ENCODE results near the gene MTA1.

Gene MTA1

GRCh38 chr14:105478398-105479251 lies 59.0 kb downstream of the MTA1 start:
- no peak for DNase-seq

GRCh38 chr14:105479431-105480158 lies 60.0 kb downstream of the MTA1 start:
- DNase-seq: no peak

- DNase-seq: no peak
Measured at GRCh38 chr14:105480199-105480746, 60.6 kb downstream of the MTA1 start.

GRCh38 chr14:105480807-105481801 lies 61.5 kb downstream of the MTA1 start:
- peak; percentile 82 for DNase-seq

- DNase-seq: peak; percentile 96
Measured at GRCh38 chr14:105481886-105482457, 62.3 kb downstream of the MTA1 start.

- DNase-seq: no peak
Measured at GRCh38 chr14:105482486-105483110, 63.0 kb downstream of the MTA1 start.

- no peak for DNase-seq
Measured at GRCh38 chr14:105483300-105484068, 63.9 kb downstream of the MTA1 start.

- no peak for DNase-seq
Measured at GRCh38 chr14:105484069-105484996, 64.7 kb downstream of the MTA1 start.

GRCh38 chr14:105484997-105485393 lies 65.4 kb downstream of the MTA1 start:
- no peak for DNase-seq

- DNase-seq: no peak
Measured at GRCh38 chr14:105485739-105486162, 66.1 kb downstream of the MTA1 start.

- DNase-seq: no peak
Measured at GRCh38 chr14:105486163-105486973, 66.7 kb downstream of the MTA1 start, which contains the start of gene CRIP1. TSS of gene CRIP1 (plus strand) at chr14:105486886. CDS start at chr14:105487260, 374 bp downstream.

GRCh38 chr14:105486974-105487448 lies 67.4 kb downstream of the MTA1 start:
- DNase-seq: no peak

- DNase-seq: no peak
Measured at GRCh38 chr14:105487449-105487985, 67.9 kb downstream of the MTA1 start.

GRCh38 chr14:105487986-105488777 lies 68.6 kb downstream of the MTA1 start:
- no peak for DNase-seq

GRCh38 chr14:105488781-105489541 lies 69.3 kb downstream of the MTA1 start:
- no peak for DNase-seq

- peak; percentile 81 for DNase-seq
Measured at GRCh38 chr14:105489542-105490266, 70.1 kb downstream of the MTA1 start.

Measured in EL (cell line).